HEK293T (cell line): ENCODE data around the gene SMARCD2.
"Not testable (repeated sequence)": the region's sequence is repeated elsewhere in the genome, so short reads cannot be mapped to it uniquely, and the experiment has no call there.

Source experiments
- CTCF ChIA-PET: fragments of 350-600 bp; formaldehyde crosslinking; extraction: SDS; loops from one replicate; lab custom pipeline; 2021; ENCODE audit warnings: antibody characterized with exemption, inconsistent platforms; lab: Yijun Ruan, JAX
- POLR2A ChIA-PET: fragments of 350-600 bp; formaldehyde crosslinking; extraction: SDS; loops from one replicate; lab custom pipeline; 2020; ENCODE audit warnings: antibody characterized with exemption, inconsistent platforms; lab: Yijun Ruan, JAX
- DNase-seq: peaks from one replicate; pipeline ENCODE4 v3.0.0; 2012; ENCODE audit warnings: mixed read lengths; ENCODE audit errors: extremely low spot score
- BHLHE40 ChIP-seq: fragments of 450-650 bp; IDR thresholded peaks from 2 replicates; pipeline ENCODE4 v1.6.1; 2016; ENCODE audit warnings: mild to moderate bottlenecking, moderate library complexity, borderline replicate concordance
- CTBP1 ChIP-seq: fragments of 450-650 bp; IDR thresholded peaks from 2 replicates; pipeline ENCODE4 v1.6.1; 2016; ENCODE audit warnings: borderline replicate concordance
- ELF4 ChIP-seq: fragments of 450-650 bp; IDR thresholded peaks from 2 replicates; pipeline ENCODE4 v1.6.1; 2017; ENCODE audit warnings: antibody characterized with exemption
- FOXA1 ChIP-seq: fragments of 450-650 bp; IDR thresholded peaks from 2 replicates; pipeline ENCODE4 v1.6.1; 2016; ENCODE audit warnings: mild to moderate bottlenecking
- FOXK2 ChIP-seq: fragments of 450-650 bp; IDR thresholded peaks from 2 replicates; pipeline ENCODE4 v1.6.1; 2016; ENCODE audit warnings: mild to moderate bottlenecking
- FOXM1 ChIP-seq: fragments of 450-650 bp; IDR thresholded peaks from 2 replicates; pipeline ENCODE4 v1.6.1; 2017; ENCODE audit warnings: mild to moderate bottlenecking, borderline replicate concordance
- HDGF ChIP-seq: fragments of 450-650 bp; IDR thresholded peaks from 2 replicates; pipeline ENCODE4 v1.6.1; 2017; ENCODE audit warnings: antibody characterized with exemption, borderline replicate concordance
- L3MBTL2 ChIP-seq: fragments of 450-650 bp; conservative IDR thresholded peaks from 2 replicates; pipeline ENCODE4 v1.6.1; 2016; ENCODE audit warnings: mild to moderate bottlenecking
- LEF1 ChIP-seq: fragments of 450-650 bp; IDR thresholded peaks from 2 replicates; pipeline ENCODE4 v1.6.1; 2017; ENCODE audit warnings: mild to moderate bottlenecking, borderline replicate concordance
- NFRKB ChIP-seq: fragments of 450-650 bp; IDR thresholded peaks from 2 replicates; pipeline ENCODE4 v1.6.1; 2016; ENCODE audit warnings: mild to moderate bottlenecking, moderate library complexity
- PKNOX1 ChIP-seq: fragments of 450-650 bp; IDR thresholded peaks from 2 replicates; pipeline ENCODE4 v1.6.1; 2016
- SP1 ChIP-seq: fragments of 450-650 bp; IDR thresholded peaks from 2 replicates; pipeline ENCODE4 v1.6.1; 2017
- SUZ12 ChIP-seq: fragments of 450-650 bp; IDR thresholded peaks from 2 replicates; pipeline ENCODE4 v1.6.1; 2016; ENCODE audit warnings: mild to moderate bottlenecking
- TARDBP ChIP-seq: fragments of 450-650 bp; IDR thresholded peaks from 2 replicates; pipeline ENCODE4 v1.6.1; 2016
- ZNF384 ChIP-seq: fragments of 450-650 bp; IDR thresholded peaks from 2 replicates; pipeline ENCODE4 v1.6.1; 2016

SMARCD2 gene

GRCh38 chr17:63845509-63845908, 3.0 kb upstream of the SMARCD2 start:
- no peak for DNase-seq
- POLR2A ChIA-PET = interaction anchor here (9.1 kb wide), 1 partner anchor 19 kb away, joined by 67 read pairs; the partner anchor contains the start of genes FTSJ3 and PSMC5
- CTCF ChIA-PET = no interaction called here
- TF ChIP-seq BHLHE40 (no peak), FOXA1 (no peak), ZNF384 (no peak), HDGF (no peak), NFRKB (no peak), SP1 (no peak)

GRCh38 chr17:63843910-63844677, 1.6 kb upstream of the SMARCD2 start:
- TF ChIP-seq SP1 (no peak), ELF4 (no peak)
- ChIA-PET CTCF (interaction anchor here (0.8 to 1.2 kb wide), 4 partner anchors 10 to 303 kb away, joined by 3 read pairs; no protein-coding TSS in a partner anchor), POLR2A (interaction anchor here (0.6 to 9.1 kb wide), 4 partner anchors 17 to 69 kb away, joined by 3 to 67 read pairs (median 14); partner anchors contain the start of genes CCDC47, DDX42, FTSJ3 and PSMC5)
- DNase-seq = no peak

GRCh38 chr17:63843387-63843888, 953 bp upstream of the SMARCD2 start:
- TF ChIP-seq L3MBTL2 (0 out of 2 replicates have a peak, but pooled peaks have one; percentile 8), ZNF384 (peak; percentile 87)
- ChIA-PET CTCF (interaction anchor here (0.6 to 1.2 kb wide), 5 partner anchors 9 to 1299 kb away, joined by 3 to 5 read pairs (median 3); no protein-coding TSS in a partner anchor), POLR2A (interaction anchor here (1.2 to 9.1 kb wide), 5 partner anchors 11 to 69 kb away, joined by 3 to 67 read pairs (median 19); partner anchors contain the start of genes CCDC47, DDX42, FTSJ3 and PSMC5)
- not testable (repeated sequence) for DNase-seq

GRCh38 chr17:63842173-63842539, 329 bp downstream of the SMARCD2 start:
- TF ChIP-seq ELF4 = no peak
- no peak for TF ChIP-seq FOXK2
- TF ChIP-seq TARDBP = no peak
- TF ChIP-seq SUZ12 = no peak
- no peak for TF ChIP-seq BHLHE40
- no peak for TF ChIP-seq PKNOX1
- no peak for TF ChIP-seq LEF1
- TF ChIP-seq CTBP1 = no peak
- ChIA-PET POLR2A (interaction anchor here (0.8 to 9.1 kb wide), 5 partner anchors 9 to 68 kb away, joined by 3 to 67 read pairs (median 27); partner anchors contain the start of genes CCDC47, DDX42, FTSJ3 and PSMC5), CTCF (interaction anchor here (0.6 to 0.8 kb wide), 3 partner anchors 11 to 575 kb away, joined by 3 read pairs; no protein-coding TSS in a partner anchor)
- DNase-seq = no peak

GRCh38 chr17:63841350-63842172, 924 bp downstream of the SMARCD2 start:
- ChIA-PET CTCF (interaction anchor here (0.5 to 0.8 kb wide), 4 partner anchors 11 to 575 kb away, joined by 3 to 4 read pairs (median 3); no protein-coding TSS in a partner anchor), POLR2A (interaction anchor here (0.8 to 9.1 kb wide), 5 partner anchors 9 to 68 kb away, joined by 3 to 67 read pairs (median 27); partner anchors contain the start of genes CCDC47, DDX42, FTSJ3 and PSMC5)
- TF ChIP-seq HDGF (no peak), FOXK2 (no peak), FOXM1 (no peak), CTBP1 (no peak), TARDBP (no peak), NFRKB (no peak), L3MBTL2 (0 out of 2 replicates have a peak, but pooled peaks have one; percentile 38), BHLHE40 (no peak)

GRCh38 chr17:63840591-63841349, 1.7 kb downstream of the SMARCD2 start:
- CTCF ChIA-PET = no interaction called here

More at GRCh38 chr17:63841350-63842172, 924 bp downstream of the SMARCD2 start:
- DNase-seq = no peak

More at GRCh38 chr17:63840591-63841349, 1.7 kb downstream of the SMARCD2 start:
- DNase-seq = no peak
- TF ChIP-seq ELF4 (no peak), SUZ12 (no peak), TARDBP (no peak), SP1 (no peak), FOXK2 (no peak), PKNOX1 (no peak), LEF1 (no peak), ZNF384 (no peak), L3MBTL2 (no peak; the same call in 1 of the 2 replicates), HDGF (no peak), BHLHE40 (no peak), FOXM1 (no peak)
- POLR2A ChIA-PET = interaction anchor here (0.9 to 9.1 kb wide), 4 partner anchors 9 to 93 kb away, joined by 3 to 67 read pairs (median 30); partner anchors contain the start of genes CCDC47, DDX42, FTSJ3 and PSMC5
